OCI-LY1 (cell line): ENCODE measurements around the gene DLX3.

Experiments used
- CTCF ChIP-seq: fragments of 200-600 bp; sonication (generic), shearing (Covaris generic); IDR thresholded peaks from 2 replicates; pipeline ENCODE4 v1.5.1; 2017; ENCODE audit warnings: mild to moderate bottlenecking, antibody characterized with exemption, low read length, moderate library complexity, mixed read lengths
- EZH2 ChIP-seq: fragments of 200-600 bp; sonication (generic), shearing (Covaris generic); IDR thresholded peaks from 2 replicates; pipeline ENCODE4 v1.8.0; 2017; ENCODE audit warnings: borderline replicate concordance, mixed run types, mild to moderate bottlenecking, antibody characterized with exemption, low read length, moderate library complexity, mixed read lengths

GRCh38 chr17:50003911-50004310, 8.9 kb upstream of the DLX3 start:
- TF ChIP-seq CTCF = no peak
- no peak for TF ChIP-seq EZH2
